GM18507 (cell line): ENCODE results near the gene TNFRSF21.
"Not testable (repeated sequence)": the region's sequence is repeated elsewhere in the genome, so short reads cannot be mapped to it uniquely, and the experiment has no call there.

Experiments used
- DNase-seq: peaks from one replicate; pipeline ENCODE4 v3.0.0; 2011; ENCODE audit warnings: low read depth; ENCODE audit not compliant: insufficient read length; ENCODE audit errors: extremely low spot score
- FAIRE-seq: peaks from 2 replicates; lab custom pipeline; 2011; peaks lifted over from hg19 to GRCh38; lab: Jason Lieb, UNC

TNFRSF21 gene

DNA sequence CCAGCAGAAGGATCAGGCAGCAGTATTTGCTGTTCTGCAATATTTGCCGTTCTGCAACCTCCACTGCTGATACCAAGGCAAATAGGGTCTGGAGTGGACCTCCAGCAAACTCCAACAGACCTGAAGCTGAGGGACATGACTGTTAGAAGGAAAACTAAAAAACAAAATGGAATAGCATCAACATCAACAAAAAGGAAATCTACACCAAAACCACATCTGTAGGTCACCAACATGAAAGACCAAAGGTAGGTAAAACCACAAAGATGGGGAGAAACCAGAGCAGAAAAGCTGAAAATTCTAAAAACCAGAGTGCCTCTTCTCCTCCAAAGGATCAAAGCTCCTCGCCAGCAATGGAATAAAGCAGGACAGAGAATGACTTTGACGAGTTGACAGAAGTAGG lies 18.9 kb upstream of the TNFRSF21 start:
- not testable (repeated sequence) for FAIRE-seq, DNase-seq

GRCh38 chr6:47328139-47328538 lies 18.4 kb upstream of the TNFRSF21 start:
- FAIRE-seq, DNase-seq: not testable (repeated sequence)

GRCh38 chr6:47323887-47324286 lies 14.2 kb upstream of the TNFRSF21 start:
- DNase-seq (no peak), FAIRE-seq (no peak)

GRCh38 chr6:47323321-47323720 lies 13.6 kb upstream of the TNFRSF21 start:
- DNase-seq = no peak
- FAIRE-seq = no peak

DNA sequence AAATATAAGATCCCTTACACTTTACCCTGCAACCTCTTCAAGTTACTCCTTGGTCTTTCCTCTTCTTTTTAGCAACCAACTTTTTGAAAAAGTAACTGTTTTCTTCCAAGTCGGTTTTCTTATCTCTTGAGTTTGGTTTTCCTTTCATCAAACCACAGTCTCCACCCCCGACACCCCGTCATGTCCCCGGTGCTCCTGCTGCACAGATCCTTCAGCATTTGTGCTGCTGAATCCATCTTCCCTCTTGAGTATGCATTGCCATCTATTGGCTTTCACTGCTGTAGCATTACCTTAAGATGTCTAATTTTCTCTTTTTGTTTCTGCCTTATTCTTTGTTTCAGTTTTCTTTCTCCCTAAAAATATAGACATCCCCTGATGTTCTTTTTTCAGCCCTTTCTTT lies 11.9 kb upstream of the TNFRSF21 start:
- no peak for FAIRE-seq
- no peak for DNase-seq

- DNase-seq (no peak), FAIRE-seq (no peak)
These were observed 10.2 kb upstream of the TNFRSF21 start for GRCh38 chr6:47319867-47320266.

- FAIRE-seq (no peak), DNase-seq (no peak)
These were observed 9.7 kb upstream of the TNFRSF21 start for GRCh38 chr6:47319382-47319781.

DNA sequence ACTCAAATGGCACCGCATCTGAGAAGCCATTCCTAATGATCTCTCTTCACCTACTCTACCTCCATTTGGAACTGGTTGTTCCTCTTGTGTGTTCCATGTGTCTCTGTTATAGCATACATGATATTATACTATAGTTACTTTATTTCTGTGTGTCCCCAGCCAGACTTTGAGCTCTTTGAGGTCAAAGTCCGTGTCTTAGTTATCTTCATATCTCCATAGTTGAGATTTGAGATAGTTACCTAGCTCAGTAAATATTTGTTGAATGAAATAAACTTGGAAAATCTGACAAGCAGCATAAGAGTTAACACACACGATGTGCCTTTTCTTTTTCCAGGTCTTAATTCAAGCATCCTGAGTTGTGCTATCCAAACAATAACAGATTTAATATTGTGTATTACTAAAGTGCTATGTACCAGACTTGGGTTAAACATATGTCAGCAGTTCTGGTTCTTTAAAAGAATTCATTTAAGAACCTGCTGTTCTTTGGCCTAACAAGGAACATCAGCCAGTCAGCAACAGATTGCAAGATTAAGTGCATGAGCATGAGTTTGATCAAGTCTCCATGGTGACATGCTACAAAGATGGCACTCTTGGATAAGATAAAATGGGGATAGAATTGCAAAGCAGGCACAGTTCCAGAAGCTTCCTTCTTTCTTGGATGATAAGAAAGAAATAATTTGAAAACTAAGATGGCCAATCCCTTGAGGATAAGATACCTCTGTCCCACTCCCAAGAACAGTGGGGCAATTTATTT lies 8.7 kb upstream of the TNFRSF21 start:
- DNase-seq (no peak), FAIRE-seq (no peak)

DNA sequence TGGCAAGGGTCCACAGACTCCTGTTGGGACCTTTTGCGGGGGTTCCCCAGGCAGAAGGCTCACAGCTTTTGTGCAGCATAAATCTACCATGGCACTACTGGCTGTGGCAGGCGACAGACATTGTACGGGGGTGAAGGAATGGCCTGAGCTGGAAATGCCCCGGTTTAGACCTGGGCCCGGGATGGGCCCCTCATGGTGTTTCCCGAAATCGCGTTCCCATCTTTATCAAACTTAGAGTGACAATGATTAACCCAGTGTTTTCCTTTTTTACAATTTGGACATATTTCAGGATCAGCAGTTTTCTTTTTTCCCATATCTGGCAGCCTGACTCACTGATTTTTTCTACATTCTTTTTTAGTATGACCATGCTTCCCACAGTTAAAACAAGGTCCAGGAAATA lies 5.5 kb upstream of the TNFRSF21 start:
- DNase-seq, FAIRE-seq: not testable (repeated sequence)

- FAIRE-seq = no peak
These were observed 401 bp upstream of the TNFRSF21 start for GRCh38 chr6:47310131-47310480.

GRCh38 chr6:47308552-47309290 lies 984 bp downstream of the TNFRSF21 start:
- FAIRE-seq (no peak), DNase-seq (no peak)

More at GRCh38 chr6:47310131-47310480, 401 bp upstream of the TNFRSF21 start:
- no peak for DNase-seq

- no peak for DNase-seq
- FAIRE-seq = no peak
These were observed 1.5 kb downstream of the TNFRSF21 start for GRCh38 chr6:47308198-47308517.

- no peak for FAIRE-seq
- no peak for DNase-seq
These were observed 2.1 kb downstream of the TNFRSF21 start for GRCh38 chr6:47307362-47308197.

GRCh38 chr6:47306887-47307286 lies 2.8 kb downstream of the TNFRSF21 start:
- DNase-seq = no peak

DNA sequence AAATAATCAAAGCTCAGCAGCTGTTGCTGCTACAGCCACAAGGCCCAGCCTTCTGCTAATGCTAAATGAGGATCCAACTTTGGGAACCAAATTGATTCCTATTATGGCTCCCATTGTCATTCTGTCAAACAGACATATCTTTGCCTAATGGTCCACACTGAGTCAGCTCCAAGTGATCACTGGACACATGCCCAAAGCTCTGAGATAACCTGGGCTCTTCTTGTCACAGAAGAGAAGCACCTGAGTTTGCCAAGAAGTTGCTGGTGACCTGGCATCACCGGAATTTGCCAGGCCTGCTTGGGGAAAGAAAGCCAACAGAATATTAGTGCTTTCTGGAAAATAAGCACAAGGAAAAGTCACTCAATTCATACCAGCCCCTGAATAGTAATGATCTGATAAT lies 5.8 kb downstream of the TNFRSF21 start:
- DNase-seq = no peak

More at GRCh38 chr6:47306887-47307286, 2.8 kb downstream of the TNFRSF21 start:
- no peak for FAIRE-seq

DNA sequence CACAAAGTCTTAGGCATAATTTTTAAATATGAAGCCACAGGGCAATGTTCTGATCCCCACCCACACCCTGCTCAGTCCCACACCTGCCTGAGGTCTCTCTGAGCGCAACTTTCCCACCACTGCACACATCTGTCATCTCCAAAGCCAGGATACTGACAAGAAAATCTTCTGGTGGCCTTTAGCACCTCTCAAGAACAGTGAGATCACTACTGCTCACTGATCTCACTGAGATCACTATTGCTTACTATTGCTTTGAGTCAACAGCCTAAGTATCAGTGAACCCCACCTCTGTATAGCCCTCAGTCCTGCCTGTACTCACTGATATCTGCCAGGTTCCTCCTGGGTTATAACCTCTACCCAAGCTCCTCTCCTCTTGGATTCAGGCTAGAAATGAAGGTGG lies 6.4 kb downstream of the TNFRSF21 start:
- no peak for FAIRE-seq

More for the DNA sequence above, 5.8 kb downstream of the TNFRSF21 start:
- no peak for FAIRE-seq

GRCh38 chr6:47302043-47302442 lies 7.7 kb downstream of the TNFRSF21 start:
- no peak for DNase-seq
- FAIRE-seq = peak; percentile 46

More for the DNA sequence above, 6.4 kb downstream of the TNFRSF21 start:
- no peak for DNase-seq

GRCh38 chr6:47301441-47301840 lies 8.3 kb downstream of the TNFRSF21 start:
- DNase-seq (no peak), FAIRE-seq (no peak)

GRCh38 chr6:47300417-47300816 lies 9.3 kb downstream of the TNFRSF21 start:
- no peak for FAIRE-seq
- no peak for DNase-seq

DNA sequence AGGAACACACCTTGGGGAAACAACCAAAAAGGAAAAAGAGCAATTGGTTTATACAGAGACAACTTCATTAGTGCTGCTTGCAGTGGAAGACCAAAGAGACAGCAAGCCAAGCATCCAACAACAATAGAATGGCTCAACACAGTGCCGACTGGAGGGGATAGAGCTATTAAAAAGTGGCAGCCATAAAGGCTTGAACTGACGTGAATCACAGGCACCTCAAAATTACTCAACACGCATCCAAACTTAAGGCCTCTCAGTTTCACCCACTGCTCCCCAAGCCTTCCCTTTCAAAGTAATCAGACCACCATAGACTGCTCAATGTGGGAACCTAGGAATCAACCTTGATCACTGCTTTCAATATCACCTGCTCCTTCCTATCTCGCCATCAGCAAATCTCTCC lies 9.7 kb downstream of the TNFRSF21 start:
- FAIRE-seq (no peak), DNase-seq (no peak)
